ENCODE data around the gene C19orf73.

DNA sequence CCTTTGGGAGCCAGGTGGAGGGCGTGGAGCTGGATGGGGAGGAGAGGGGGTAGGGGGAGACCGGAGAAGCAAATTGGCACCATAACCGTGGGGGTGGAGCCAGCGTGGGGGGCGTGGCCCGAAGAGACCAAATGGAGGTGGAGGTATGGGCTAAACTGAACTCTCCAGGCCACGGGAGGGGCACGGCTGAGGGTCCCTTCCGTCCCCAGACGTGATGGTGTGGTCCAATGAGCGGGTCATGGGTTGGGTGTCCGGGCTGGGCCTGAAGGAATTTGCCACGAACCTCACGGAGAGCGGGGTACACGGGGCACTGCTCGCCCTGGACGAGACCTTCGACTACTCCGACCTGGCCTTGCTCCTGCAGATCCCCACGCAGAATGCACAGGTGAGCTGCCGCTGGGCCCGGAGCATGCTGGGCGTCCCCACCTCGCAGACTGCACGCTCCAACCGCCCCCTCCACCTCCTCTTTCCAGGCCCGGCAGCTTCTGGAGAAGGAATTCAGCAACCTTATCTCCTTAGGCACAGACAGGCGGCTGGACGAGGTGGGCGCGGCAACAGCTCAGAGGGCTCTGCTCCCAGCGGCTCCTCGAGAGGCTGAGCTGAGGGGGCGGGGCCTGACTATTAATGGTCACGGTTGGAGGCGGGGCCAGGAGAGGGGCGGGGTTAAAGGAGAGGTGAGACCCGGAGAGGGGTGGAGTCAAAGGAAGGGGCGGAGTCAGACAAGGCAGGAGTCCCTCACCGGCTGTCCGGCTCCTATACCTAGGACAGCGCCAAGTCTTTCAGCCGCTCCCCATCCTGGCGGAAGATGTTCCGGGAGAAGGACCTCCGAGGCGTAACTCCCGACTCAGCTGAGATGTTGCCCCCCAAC is 30.1 kb upstream of the C19orf73 start:
- TF ChIP-seq EZH2 (IDR thresholded peaks at IDR 0.05; ENCODE audit: low read depth): no peak
- TF ChIP-seq, protein P1, sequence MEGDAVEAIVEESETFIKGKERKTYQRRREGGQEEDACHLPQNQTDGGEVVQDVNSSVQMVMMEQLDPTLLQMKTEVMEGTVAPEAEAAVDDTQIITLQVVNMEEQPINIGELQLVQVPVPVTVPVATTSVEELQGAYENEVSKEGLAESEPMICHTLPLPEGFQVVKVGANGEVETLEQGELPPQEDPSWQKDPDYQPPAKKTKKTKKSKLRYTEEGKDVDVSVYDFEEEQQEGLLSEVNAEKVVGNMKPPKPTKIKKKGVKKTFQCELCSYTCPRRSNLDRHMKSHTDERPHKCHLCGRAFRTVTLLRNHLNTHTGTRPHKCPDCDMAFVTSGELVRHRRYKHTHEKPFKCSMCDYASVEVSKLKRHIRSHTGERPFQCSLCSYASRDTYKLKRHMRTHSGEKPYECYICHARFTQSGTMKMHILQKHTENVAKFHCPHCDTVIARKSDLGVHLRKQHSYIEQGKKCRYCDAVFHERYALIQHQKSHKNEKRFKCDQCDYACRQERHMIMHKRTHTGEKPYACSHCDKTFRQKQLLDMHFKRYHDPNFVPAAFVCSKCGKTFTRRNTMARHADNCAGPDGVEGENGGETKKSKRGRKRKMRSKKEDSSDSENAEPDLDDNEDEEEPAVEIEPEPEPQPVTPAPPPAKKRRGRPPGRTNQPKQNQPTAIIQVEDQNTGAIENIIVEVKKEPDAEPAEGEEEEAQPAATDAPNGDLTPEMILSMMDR (conservative IDR thresholded peaks at IDR 0.05): no peak
